Caco-2 (cell line): ENCODE data around the gene NT5C. TPM values are rescaled to one million over a fixed set of nuclear protein-coding genes. Genes with fewer than 3 reads are reported as not detected.

ENCODE experiments used
- BruUV-seq: library from RNA; stranded (reverse); fragments of 400-500 nt; replicated peaks from 2 replicates; lab custom pipeline; 2021; lab: Mats Ljungman, UMichigan
- CTCF ChIA-PET: fragments of 300-600 bp; sonication (Branson Sonifier 250); formaldehyde crosslinking; loops from one replicate; lab custom pipeline; 2022; ENCODE audit warnings: antibody characterized with exemption; lab: Charles Lee
- POLR2A ChIA-PET: fragments of 300-600 bp; sonication (Branson Sonifier 250); formaldehyde crosslinking; loops from one replicate; lab custom pipeline; 2022; ENCODE audit warnings: antibody characterized with exemption; lab: Charles Lee
- DNase-seq, 2 experiments: peaks; one replicate each; pipeline versions ENCODE4 v3.0.0 to v3.0.0-alpha.2; 2020 to 2022
- H3K27me3 ChIP-seq: replicated peaks from 2 replicates; pipeline ENCODE4 v1.6.0; 2011; ENCODE audit warnings: low read length; ENCODE audit not compliant: control insufficient read depth, insufficient read depth
- H3K36me3 ChIP-seq: 2 replicates; pipeline ENCODE4 v1.5.1; 2011; ENCODE audit warnings: low read length; ENCODE audit not compliant: control insufficient read depth, insufficient read depth
- H3K4me1 ChIP-seq: fragments of 250-450 bp; sonication (Bioruptor Pico); 2 replicates; pipeline ENCODE4 v1.5.1; 2020; ENCODE audit warnings: mild to moderate bottlenecking
- H3K4me3 ChIP-seq: 2 replicates; pipeline ENCODE4 v1.5.1; 2011; ENCODE audit warnings: low read depth, mild to moderate bottlenecking, control low read depth, low read length
- H3K9me3 ChIP-seq: fragments of 250-450 bp; sonication (Bioruptor Pico); 2 replicates; pipeline ENCODE4 v1.5.1; 2020; ENCODE audit warnings: mild to moderate bottlenecking, moderate library complexity
- H3K27ac Mint-ChIP-seq: one replicate; pipeline ENCODE4 v1.8.0; 2022; ENCODE audit warnings: mixed read lengths; ENCODE audit not compliant: unreplicated experiment
- H3K27me3 Mint-ChIP-seq: one replicate; pipeline ENCODE4 v1.8.0; 2022; ENCODE audit warnings: mixed read lengths; ENCODE audit not compliant: insufficient read depth, unreplicated experiment
- H3K36me3 Mint-ChIP-seq: one replicate; pipeline ENCODE4 v1.8.0; 2022; ENCODE audit warnings: mild to moderate bottlenecking, mixed read lengths; ENCODE audit not compliant: insufficient read depth, unreplicated experiment
- H3K4me1 Mint-ChIP-seq: one replicate; pipeline ENCODE4 v1.8.0; 2022; ENCODE audit warnings: low read depth, mixed read lengths; ENCODE audit not compliant: unreplicated experiment
- H3K4me3 Mint-ChIP-seq: one replicate; pipeline ENCODE4 v1.8.0; 2022; ENCODE audit warnings: mild to moderate bottlenecking, moderate library complexity, mixed read lengths; ENCODE audit not compliant: unreplicated experiment
- H3K9me3 Mint-ChIP-seq: one replicate; pipeline ENCODE4 v1.8.0; 2022; ENCODE audit warnings: mixed read lengths; ENCODE audit not compliant: unreplicated experiment
- CTCF ChIP-seq, 2 experiments: fragments of 200-600 bp in 1 of 2; IDR thresholded peaks; 1 replicate in 1 of 2; 2 replicates in 1 of 2; pipeline versions ENCODE4 v1.5.1 to v1.8.0; 2011 to 2022; ENCODE audit warnings: antibody characterized with exemption in 1 of 2, control low read depth in 1 of 2, inconsistent platforms in 1 of 2, low read depth in 1 of 2, low read length in 1 of 2, mild to moderate bottlenecking in 1 of 2, moderate library complexity in 1 of 2; ENCODE audit not compliant: insufficient read depth in 1 of 2, severe bottlenecking in 1 of 2, unreplicated experiment in 1 of 2
- intact Hi-C: fragments of 100-400 bp; cut with micrococcal nuclease; formaldehyde crosslinking; loops from one replicate; pipeline ENCODE4 v1.10.0; 2022; ENCODE audit not compliant: unreplicated experiment
- total RNA-seq: library from RNA; stranded (reverse); gene quantifications from 2 replicates; pipeline ENCODE4 v1.2.3, GENCODE V29; 2022

Gene NT5C
- total RNA-seq, 1 experiment from 2014 or later, result 68.4 TPM

- Mint-ChIP-seq H3K4me1 (peaks cover 62% of the 10 kb centered on the region), H3K27me3 (no peaks in the 10 kb centered on the region), H3K4me3 (peak overlapping the region; percentile 20), H3K9me3 (no peaks in the 10 kb centered on the region), H3K36me3 (peaks cover 60% of the 10 kb centered on the region), H3K27ac (peak overlapping the region; percentile 87)
- H3K27me3 ChIP-seq, result no peaks in the 10 kb centered on the region
- H3K9me3 ChIP-seq, result no peaks in the 10 kb centered on the region
- CTCF ChIA-PET, result interaction anchor here (0.6 to 1.3 kb wide), 6 partner anchors 13 to 178 kb away, joined by 3 to 8 read pairs (median 4); no protein-coding TSS in a partner anchor
- POLR2A ChIA-PET, result interaction anchor here (0.5 to 0.9 kb wide), 4 partner anchors 13 to 43 kb away, joined by 3 to 7 read pairs (median 4); no protein-coding TSS in a partner anchor
- BruUV-seq, result no TSS peak
- peaks cover 81% of the 10 kb centered on the region for H3K4me1 ChIP-seq
- intact Hi-C loops, result no loop called here
- no peak overlapping the region for H3K4me3 ChIP-seq
- DNase-seq, result peak in 1 of 2 experiments; percentile 48
- no peaks in the 10 kb centered on the region; the same call in 1 of the 2 replicates for H3K36me3 ChIP-seq
- no peak for TF ChIP-seq CTCF (IDR thresholded peaks at IDR 0.05; ENCODE audit: insufficient read depth in 1 of 2, low read depth in 1 of 2, low read length in 1 of 2, severe bottlenecking in 1 of 2, unreplicated experiment in 1 of 2)
Observed at GRCh38 chr17:75090871-75091854, 40.4 kb downstream of the NT5C start.

DNA sequence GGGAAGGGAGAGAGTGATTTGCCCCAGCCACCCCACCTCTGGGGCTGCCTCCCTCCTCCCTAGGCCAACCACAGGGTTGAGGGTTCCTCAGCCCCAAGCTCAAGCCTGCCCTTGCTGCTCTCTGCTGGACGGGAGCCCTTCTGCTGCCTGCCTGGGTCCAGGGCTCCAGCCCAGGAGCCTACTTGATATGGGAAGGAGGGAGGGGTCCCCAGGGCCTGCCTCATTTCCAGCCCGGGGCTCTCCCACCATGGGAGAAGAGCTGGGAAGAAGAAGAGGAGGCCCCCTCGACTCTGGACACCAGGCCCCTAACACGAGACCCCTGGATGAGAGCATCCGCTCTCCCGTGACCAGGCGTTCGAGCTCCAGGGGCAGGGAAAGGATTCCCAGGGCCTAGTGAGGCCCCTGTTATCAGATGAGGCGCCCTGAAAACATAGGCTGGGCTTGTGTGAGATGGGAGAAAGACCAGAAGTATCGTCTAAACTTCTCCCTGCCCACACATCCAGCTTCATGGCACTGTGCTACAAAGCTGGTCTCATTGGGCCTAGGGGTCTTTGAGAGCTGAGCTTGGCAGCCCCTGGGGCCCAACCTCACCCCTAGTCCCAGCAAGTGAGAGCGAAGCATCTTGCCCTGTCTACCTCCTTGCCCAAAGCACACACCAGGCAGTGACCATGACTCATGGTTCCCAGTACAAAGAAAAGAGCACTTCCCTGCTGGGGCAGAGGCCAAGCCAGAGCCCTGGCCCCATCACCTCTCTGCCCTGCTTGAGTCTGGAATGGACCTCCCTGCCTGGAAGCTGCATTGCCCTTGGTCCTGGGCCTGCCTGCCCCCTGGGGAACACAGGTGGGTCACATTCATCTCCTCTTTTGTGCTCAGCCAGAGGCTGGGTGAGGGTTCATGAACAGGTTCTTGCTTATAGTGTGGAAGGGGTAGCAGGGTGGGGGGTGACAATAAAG lies 42.8 kb downstream of the NT5C start:
- TSS peak; percentile 65 for BruUV-seq
- CTCF ChIA-PET, result interaction anchor here (0.7 to 2.1 kb wide), 13 partner anchors 7 to 127 kb away, joined by 3 to 13 read pairs (median 6); no protein-coding TSS in a partner anchor
- Mint-ChIP-seq H3K9me3 (no peaks in the 10 kb centered on the region), H3K27me3 (no peaks in the 10 kb centered on the region), H3K36me3 (peaks cover 41% of the 10 kb centered on the region), H3K27ac (peak overlapping the region; percentile 92), H3K4me3 (peak overlapping the region; percentile 92), H3K4me1 (peaks cover 65% of the 10 kb centered on the region)
- Histone ChIP-seq H3K4me1 (peaks cover 63% of the 10 kb centered on the region), H3K9me3 (no peaks in the 10 kb centered on the region), H3K27me3 (no peaks in the 10 kb centered on the region), H3K4me3 (peak overlapping the region; percentile 74), H3K36me3 (no peaks in the 10 kb centered on the region; the same call in 1 of the 2 replicates)
- TF ChIP-seq CTCF (IDR thresholded peaks at IDR 0.05; ENCODE audit: insufficient read depth in 1 of 2, low read depth in 1 of 2, low read length in 1 of 2, severe bottlenecking in 1 of 2, unreplicated experiment in 1 of 2), result no peak
- intact Hi-C loops, result no loop called here
- POLR2A ChIA-PET, result interaction anchor here (0.5 to 2.7 kb wide), 17 partner anchors 8 to 434 kb away, joined by 3 to 45 read pairs (median 5); partner anchors contain the start of genes ARMC7, ATP5PD, KCTD2 and MRPL58
- DNase-seq, result peak in 1 of 2 experiments; percentile 25
